Kidney (tissue), 14 donors: ENCODE measurements around the gene DLG2. TPM values are rescaled to one million over a fixed set of nuclear protein-coding genes. Genes with fewer than 3 reads are reported as not detected.
A peak's percentile ranks its signal among the peaks of the same experiment; 100 is the strongest.

Source experiments
- DNase-seq, 5 donors: peaks; one replicate each; pipeline ENCODE4 v3.0.0-alpha.2; 2013 to 2020
- FAIRE-seq: peaks from 2 replicates; lab custom pipeline; 2012; peaks lifted over from hg19 to GRCh38; lab: Jason Lieb, UNC
- H3K27ac ChIP-seq, 2 donors: one replicate each; pipeline ENCODE4 v1.7.0; 2013; ENCODE audit warnings: low read depth in 2 of 2, low read length in 2 of 2, inconsistent platforms in 1 of 2
- H3K27me3 ChIP-seq: one replicate; pipeline ENCODE4 v1.7.1; 2013; ENCODE audit warnings: low read length, inconsistent platforms; ENCODE audit not compliant: control insufficient read depth, insufficient read depth
- H3K36me3 ChIP-seq, 3 donors: one replicate each; pipeline versions ENCODE4 v1.7.0 to v1.7.1; 2013; ENCODE audit warnings: low read length in 3 of 3, control low read depth in 1 of 3, inconsistent platforms in 1 of 3; ENCODE audit not compliant: insufficient read depth in 3 of 3, control insufficient read depth in 2 of 3
- H3K4me1 ChIP-seq, 3 donors: one replicate each; pipeline versions ENCODE4 v1.7.0 to v1.7.1; 2013; ENCODE audit warnings: low read length in 3 of 3, inconsistent platforms in 1 of 3, low read depth in 1 of 3; ENCODE audit not compliant: control insufficient read depth in 2 of 3, insufficient read depth in 2 of 3
- H3K4me3 ChIP-seq, 3 donors: one replicate each; pipeline versions ENCODE4 v1.7.0 to v1.8.1; 2013; ENCODE audit warnings: low read length in 3 of 3, control low read depth in 1 of 3, inconsistent platforms in 1 of 3
- H3K9ac ChIP-seq, 3 donors: one replicate each; pipeline versions ENCODE4 v1.7.0 to v1.7.1; 2013; ENCODE audit warnings: low read length in 3 of 3, control low read depth in 1 of 3, inconsistent platforms in 1 of 3
- H3K9me3 ChIP-seq, 3 donors: one replicate each; pipeline versions ENCODE4 v1.7.0 to v1.7.1; 2013; ENCODE audit warnings: low read length in 3 of 3, control low read depth in 1 of 3, inconsistent platforms in 1 of 3; ENCODE audit not compliant: control insufficient read depth in 2 of 3, insufficient read depth in 1 of 3
- CTCF ChIP-seq: IDR thresholded peaks from 3 replicates; pipeline ENCODE4 v1.5.1; 2012; ENCODE audit warnings: mild to moderate bottlenecking, moderate library complexity, borderline replicate concordance; ENCODE audit not compliant: insufficient read depth; ENCODE audit errors: extremely low read depth
- intact Hi-C: fragments of 100-400 bp; cut with DNase I; formaldehyde crosslinking; loops from one replicate; pipeline ENCODE4 v1.11.1; 2022
- polyA plus RNA-seq: library from polyadenylated mRNA; stranded (reverse); fragments of 350-450 nt; fragmentation: Illumina TruSeq; extraction: RNeasy Lipid Tissue Mini Kit (QIAGEN cat#74804); gene quantifications from one replicate; pipeline ENCODE4 v1.2.3, GENCODE V29; 2014; ENCODE audit warnings: low read depth, low replicate concordance; ENCODE audit not compliant: insufficient read depth
- total RNA-seq: library from RNA; stranded (reverse); fragmentation: NEBNext Ultra II Directional; extraction: Animal tissue kit (Norgen Biotek cat#: 25700); gene quantifications from one replicate; pipeline ENCODE4 v1.2.1, GENCODE V29; 2021
- donor health status: control.
- donor health status: control.
- donor health status: control.
- donor health status: control.
- donor health status: control.
- donor health status: DM: yes; HTN: yes; CAD: no.
- donor health status: Normal renal cell carcinoma (clear cell type).

The DLG2 gene
- total and polyA plus RNA-seq, 2 donors from 2014 or later, result 2.9 to 7.2 TPM

- DNase-seq, result no peak
- Histone ChIP-seq H3K4me3 (no peak overlapping the region), H3K36me3 (no peaks in the 10 kb centered on the region), H3K9me3 (no peaks in the 10 kb centered on the region), H3K27ac (no peak overlapping the region), H3K27me3 (no peaks in the 10 kb centered on the region), H3K9ac (no peak overlapping the region), H3K4me1 (peaks cover 0 to 5% (median 0%) of the 10 kb centered on the region in 3 donors)
- intact Hi-C loops, result no loop called here
- TF ChIP-seq CTCF, result no peak
- FAIRE-seq, result no peak
Observed at GRCh38 chr11:83835423-83835822, 1791.7 kb downstream of the DLG2 start.

- no peak for FAIRE-seq
- Histone ChIP-seq H3K27me3 (no peaks in the 10 kb centered on the region), H3K9me3 (no peaks in the 10 kb centered on the region), H3K27ac (no peak overlapping the region), H3K36me3 (no peaks in the 10 kb centered on the region), H3K4me1 (peaks cover 0 to 2% (median 0%) of the 10 kb centered on the region in 3 donors), H3K4me3 (no peak overlapping the region), H3K9ac (no peak overlapping the region)
- DNase-seq, result no peak
- TF ChIP-seq CTCF, result no peak
- intact Hi-C loops, result no loop called here
Observed at GRCh38 chr11:83831929-83832328, 1795.2 kb downstream of the DLG2 start.

- peak overlapping the region in 1 of 3 donors; percentile 30 for H3K9ac ChIP-seq
- peak in 2 of 5 donors; percentile 52 to 68 for DNase-seq
Observed at GRCh38 chr11:83827940-83828554, 1799.1 kb downstream of the DLG2 start.

More at GRCh38 chr11:83827940-83828554, 1799.1 kb downstream of the DLG2 start:
- no peak overlapping the region for H3K27ac ChIP-seq
- intact Hi-C loops, result no loop called here
- no peaks in the 10 kb centered on the region for H3K27me3 ChIP-seq
- H3K4me3 ChIP-seq, result peak overlapping the region in 2 of 3 donors; percentile 43 to 60
- H3K4me1 ChIP-seq, result no peaks in the 10 kb centered on the region
- peak; percentile 50 for TF ChIP-seq CTCF
- no peaks in the 10 kb centered on the region for H3K36me3 ChIP-seq
- H3K9me3 ChIP-seq, result no peaks in the 10 kb centered on the region
- peak; percentile 8 for FAIRE-seq
